KMS-11 (cell line): ENCODE results near the gene LCE1F.
A peak's percentile ranks its signal among the peaks of the same experiment; 100 is the strongest.

Experiments used
- H2AFZ ChIP-seq: fragments of 200-600 bp; sonication (generic); 2 replicates; pipeline ENCODE4 v1.6.1; 2016; ENCODE audit warnings: antibody characterized with exemption, mixed run types, low read depth
- H3K27ac ChIP-seq: fragments of 200-600 bp; sonication (generic); 2 replicates; pipeline ENCODE4 v1.6.1; 2016; ENCODE audit warnings: mild to moderate bottlenecking, mixed run types
- H3K27me3 ChIP-seq: fragments of 200-600 bp; sonication (generic); 2 replicates; pipeline ENCODE4 v1.6.1; 2017; ENCODE audit warnings: mild to moderate bottlenecking, low read depth, mixed run types, moderate library complexity; ENCODE audit not compliant: insufficient read depth
- H3K36me3 ChIP-seq: fragments of 200-600 bp; sonication (generic); 2 replicates; pipeline ENCODE4 v1.6.1; 2017; ENCODE audit warnings: mild to moderate bottlenecking, mixed run types; ENCODE audit not compliant: insufficient read depth
- H3K4me1 ChIP-seq: fragments of 200-600 bp; sonication (generic); 2 replicates; pipeline ENCODE4 v1.6.1; 2016; ENCODE audit warnings: mild to moderate bottlenecking, low read depth, mixed run types; ENCODE audit not compliant: poor library complexity, severe bottlenecking
- H3K4me2 ChIP-seq: fragments of 200-600 bp; sonication (generic); 2 replicates; pipeline ENCODE4 v1.7.0; 2016; ENCODE audit warnings: mild to moderate bottlenecking, mixed run types
- H3K4me3 ChIP-seq: fragments of 200-600 bp; sonication (generic); IDR thresholded peaks from 2 replicates; pipeline ENCODE4 v1.6.1; 2017; ENCODE audit warnings: low read depth, low read length, mixed read lengths; ENCODE audit not compliant: insufficient read depth
- H3K79me2 ChIP-seq: fragments of 200-600 bp; sonication (generic); 2 replicates; pipeline ENCODE4 v1.6.1; 2016; ENCODE audit warnings: low read depth, mixed run types; ENCODE audit not compliant: insufficient read depth
- H3K9ac ChIP-seq: fragments of 200-600 bp; sonication (generic); 2 replicates; pipeline ENCODE4 v1.6.1; 2016; ENCODE audit warnings: mild to moderate bottlenecking, mixed run types
- H4K20me1 ChIP-seq: fragments of 200-600 bp; sonication (generic); 2 replicates; pipeline ENCODE4 v1.6.1; 2016; ENCODE audit warnings: mild to moderate bottlenecking, mixed run types; ENCODE audit not compliant: insufficient read depth
- TF ChIP-seq, protein P1 (sequence below): fragments of 200-600 bp; sonication (generic); conservative IDR thresholded peaks from 2 replicates; pipeline ENCODE4 v1.6.1; 2017; ENCODE audit warnings: low read depth, mild to moderate bottlenecking, antibody characterized with exemption, low read length, moderate library complexity, mixed read lengths

The LCE1F gene

DNA sequence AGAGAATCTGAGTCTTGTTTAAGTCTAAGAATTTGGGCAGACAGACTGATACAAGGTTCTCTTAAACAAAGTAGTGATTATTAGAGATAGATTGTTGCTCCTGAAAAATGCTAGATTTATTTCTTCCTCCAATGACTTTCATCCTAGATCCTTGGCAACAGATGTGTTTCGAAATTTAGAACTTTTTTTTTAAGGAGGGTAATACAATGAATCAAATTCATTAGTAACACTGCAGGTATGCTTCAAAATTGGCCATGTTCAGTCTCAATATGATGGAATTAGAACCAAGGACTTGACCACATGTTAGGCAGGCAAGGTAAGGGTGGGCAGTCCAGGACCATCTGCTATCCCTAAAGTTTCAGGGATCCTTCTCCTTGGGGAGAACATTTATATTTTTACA lies 4.5 kb upstream of the LCE1F start:
- H3K27ac ChIP-seq, result no peak overlapping the region

DNA sequence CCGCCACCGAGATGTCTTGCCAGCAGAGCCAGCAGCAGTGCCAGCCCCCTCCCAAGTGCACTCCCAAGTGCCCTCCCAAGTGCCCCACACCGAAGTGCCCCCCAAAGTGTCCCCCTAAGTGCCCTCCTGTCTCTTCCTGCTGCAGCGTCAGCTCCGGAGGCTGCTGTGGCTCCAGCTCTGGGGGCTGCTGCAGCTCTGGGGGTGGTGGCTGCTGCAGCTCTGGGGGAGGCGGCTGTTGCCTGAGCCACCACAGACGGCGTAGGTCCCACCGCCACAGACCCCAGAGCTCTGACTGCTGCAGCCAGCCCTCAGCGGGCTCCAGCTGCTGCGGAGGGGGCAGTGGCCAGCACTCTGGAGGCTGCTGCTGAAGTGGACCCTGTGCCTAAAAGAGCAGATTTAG lies 1.4 kb downstream of the LCE1F start:
- H4K20me1 ChIP-seq, result no peaks in the 10 kb centered on the region
- no peaks in the 10 kb centered on the region for H3K27me3 ChIP-seq
- TF ChIP-seq, protein P1, sequence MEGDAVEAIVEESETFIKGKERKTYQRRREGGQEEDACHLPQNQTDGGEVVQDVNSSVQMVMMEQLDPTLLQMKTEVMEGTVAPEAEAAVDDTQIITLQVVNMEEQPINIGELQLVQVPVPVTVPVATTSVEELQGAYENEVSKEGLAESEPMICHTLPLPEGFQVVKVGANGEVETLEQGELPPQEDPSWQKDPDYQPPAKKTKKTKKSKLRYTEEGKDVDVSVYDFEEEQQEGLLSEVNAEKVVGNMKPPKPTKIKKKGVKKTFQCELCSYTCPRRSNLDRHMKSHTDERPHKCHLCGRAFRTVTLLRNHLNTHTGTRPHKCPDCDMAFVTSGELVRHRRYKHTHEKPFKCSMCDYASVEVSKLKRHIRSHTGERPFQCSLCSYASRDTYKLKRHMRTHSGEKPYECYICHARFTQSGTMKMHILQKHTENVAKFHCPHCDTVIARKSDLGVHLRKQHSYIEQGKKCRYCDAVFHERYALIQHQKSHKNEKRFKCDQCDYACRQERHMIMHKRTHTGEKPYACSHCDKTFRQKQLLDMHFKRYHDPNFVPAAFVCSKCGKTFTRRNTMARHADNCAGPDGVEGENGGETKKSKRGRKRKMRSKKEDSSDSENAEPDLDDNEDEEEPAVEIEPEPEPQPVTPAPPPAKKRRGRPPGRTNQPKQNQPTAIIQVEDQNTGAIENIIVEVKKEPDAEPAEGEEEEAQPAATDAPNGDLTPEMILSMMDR, result no peak
- H3K36me3 ChIP-seq, result no peaks in the 10 kb centered on the region
- no peaks in the 10 kb centered on the region for H3K4me1 ChIP-seq
- no peaks in the 10 kb centered on the region for H3K79me2 ChIP-seq
- no peak overlapping the region for H2AFZ ChIP-seq
- H3K9ac ChIP-seq, result no peak overlapping the region
- H3K27ac ChIP-seq, result no peak overlapping the region
- H3K4me2 ChIP-seq, result no peak overlapping the region
- no peak overlapping the region for H3K4me3 ChIP-seq

More for the DNA sequence above, 4.5 kb upstream of the LCE1F start:
- Histone ChIP-seq H3K4me2 (no peak overlapping the region), H3K79me2 (no peaks in the 10 kb centered on the region), H3K27me3 (no peaks in the 10 kb centered on the region), H3K4me3 (no peak overlapping the region), H4K20me1 (no peaks in the 10 kb centered on the region), H2AFZ (no peak overlapping the region), H3K4me1 (no peaks in the 10 kb centered on the region), H3K36me3 (no peaks in the 10 kb centered on the region), H3K9ac (no peak overlapping the region)
- TF ChIP-seq, protein P1, result no peak

DNA sequence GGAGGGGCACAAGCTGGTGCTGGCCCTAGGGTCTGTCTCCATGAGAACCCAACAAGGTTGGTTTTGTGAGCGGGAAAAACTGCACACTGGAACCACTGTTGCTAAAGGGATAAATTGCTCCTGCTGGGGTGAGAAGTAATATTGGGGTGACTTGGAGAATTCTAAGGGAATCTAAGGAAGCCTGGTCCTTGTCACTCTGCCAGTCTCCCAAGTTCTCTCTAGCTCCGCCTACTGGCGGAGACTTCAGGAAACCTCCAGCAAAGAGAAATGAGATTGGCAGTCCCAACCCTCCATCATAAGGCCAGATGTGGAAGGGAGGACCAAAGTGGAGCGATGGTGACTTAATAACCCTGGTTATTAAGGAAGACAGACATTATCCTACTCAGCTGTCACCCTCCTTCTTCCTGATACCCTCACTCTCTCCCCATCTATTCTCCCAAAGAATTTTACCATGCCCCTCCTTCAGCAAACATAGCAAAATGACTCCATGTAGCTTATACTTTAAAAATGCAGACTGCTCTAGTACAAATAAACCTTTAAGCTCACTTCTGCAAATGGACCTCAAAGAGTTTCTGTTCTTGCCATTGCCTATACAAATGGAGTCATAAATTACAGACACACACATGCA lies 2.7 kb downstream of the LCE1F start:
- H3K36me3 ChIP-seq, result no peaks in the 10 kb centered on the region
- no peaks in the 10 kb centered on the region for H3K27me3 ChIP-seq
- no peaks in the 10 kb centered on the region for H3K4me1 ChIP-seq
- H3K79me2 ChIP-seq, result no peaks in the 10 kb centered on the region
- no peak overlapping the region for H3K4me3 ChIP-seq
- TF ChIP-seq, protein P1, result peak; percentile 73
- H3K9ac ChIP-seq, result no peak overlapping the region
- no peak overlapping the region for H3K4me2 ChIP-seq
- no peak overlapping the region for H2AFZ ChIP-seq
- H3K27ac ChIP-seq, result no peak overlapping the region
- H4K20me1 ChIP-seq, result no peaks in the 10 kb centered on the region

DNA sequence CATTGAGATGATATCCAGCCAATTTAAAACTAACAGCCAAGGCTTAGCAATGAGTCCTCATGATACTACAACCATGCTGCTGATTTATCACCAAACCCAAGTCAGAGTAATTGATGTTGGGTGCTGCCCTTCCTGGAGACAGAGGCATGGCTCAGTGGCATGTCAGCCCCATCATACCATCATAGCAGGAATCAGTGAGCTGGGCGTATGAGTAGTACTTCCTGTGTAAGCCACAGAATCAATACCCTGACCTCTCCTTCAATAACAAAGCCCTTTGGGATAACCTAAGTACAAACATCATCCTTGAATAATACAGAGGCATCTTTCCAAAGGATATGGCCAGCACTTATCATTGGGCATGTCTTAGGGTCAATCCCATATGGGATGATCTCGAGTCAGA lies 8.2 kb downstream of the LCE1F start:
- no peak overlapping the region for H3K9ac ChIP-seq
- H3K4me2 ChIP-seq, result no peak overlapping the region
- no peaks in the 10 kb centered on the region for H3K79me2 ChIP-seq
- no peaks in the 10 kb centered on the region for H3K4me1 ChIP-seq
- H3K36me3 ChIP-seq, result no peaks in the 10 kb centered on the region
- no peaks in the 10 kb centered on the region for H3K27me3 ChIP-seq
- no peak overlapping the region for H3K27ac ChIP-seq
- no peak overlapping the region for H3K4me3 ChIP-seq
- H2AFZ ChIP-seq, result no peak overlapping the region
- H4K20me1 ChIP-seq, result no peaks in the 10 kb centered on the region
- TF ChIP-seq, protein P1, result no peak
